ACC112 (cell line): ENCODE results near the gene SELP.
"Not testable (repeated sequence)": the region's sequence is repeated elsewhere in the genome, so short reads cannot be mapped to it uniquely, and the experiment has no call there.

ENCODE experiments used
- H2AFZ ChIP-seq: fragments of 200-600 bp; sonication (generic); one replicate; pipeline ENCODE4 v1.6.0; 2017; ENCODE audit warnings: antibody characterized with exemption, low read length; ENCODE audit not compliant: unreplicated experiment
- H3K27ac ChIP-seq: fragments of 200-600 bp; sonication (generic); 2 replicates; pipeline ENCODE4 v1.5.1; 2014; ENCODE audit warnings: low read depth, mild to moderate bottlenecking, antibody characterized with exemption, low read length, moderate library complexity
- H3K27me3 ChIP-seq: fragments of 200-600 bp; sonication (generic); 2 replicates; pipeline ENCODE4 v1.6.1; 2014; ENCODE audit warnings: mild to moderate bottlenecking, antibody characterized with exemption, low read length, moderate library complexity, mixed read lengths; ENCODE audit not compliant: insufficient read depth
- H3K36me3 ChIP-seq: fragments of 200-600 bp; sonication (generic); 2 replicates; pipeline ENCODE4 v1.6.1; 2016; ENCODE audit warnings: mild to moderate bottlenecking, antibody characterized with exemption, low read length, moderate library complexity, mixed read lengths; ENCODE audit not compliant: insufficient read depth
- H3K4me1 ChIP-seq: fragments of 200-600 bp; sonication (generic); one replicate; pipeline ENCODE4 v1.6.1; 2016; ENCODE audit warnings: low read length, mixed read lengths; ENCODE audit not compliant: insufficient read depth, unreplicated experiment, control insufficient read depth
- H3K4me3 ChIP-seq: fragments of 200-600 bp; sonication (generic); 2 replicates; pipeline ENCODE4 v1.5.1; 2014; ENCODE audit warnings: mild to moderate bottlenecking, low read depth, low read length
- H3K79me2 ChIP-seq: fragments of 200-600 bp; sonication (generic); one replicate; pipeline ENCODE4 v1.6.0; 2016; ENCODE audit warnings: low read length; ENCODE audit not compliant: control insufficient read depth, unreplicated experiment, insufficient read depth

The SELP gene

DNA sequence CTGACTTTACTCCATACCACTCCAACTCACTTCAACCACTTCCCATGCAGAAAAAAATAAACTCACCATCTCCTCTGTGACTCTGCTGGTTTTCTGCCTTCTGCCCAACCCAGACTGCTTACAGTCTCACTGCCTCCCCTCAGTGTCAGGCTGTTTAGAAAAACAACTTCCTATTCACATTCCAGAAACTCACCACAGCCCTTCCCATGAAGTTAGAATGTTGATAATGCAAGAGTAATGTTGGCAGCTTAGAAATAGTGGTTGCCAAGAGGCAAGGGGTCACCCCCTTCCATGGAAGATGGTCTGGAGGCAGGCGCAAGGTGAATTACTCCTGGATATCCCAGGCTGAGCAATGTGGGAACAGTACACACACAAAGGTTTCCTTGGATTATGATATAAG lies at the start of gene SELP:
Gene SELP, minus strand, starts transcription at position 119 of the 400 bp plus-strand sequence. Its CDS starts 50 bp downstream, at position 69.
- Histone ChIP-seq H3K4me1 (no peaks in the 10 kb centered on the region), H2AFZ (no peak within 1 kb of the TSS), H3K27ac (no peak within 1 kb of the TSS), H3K36me3 (no peaks in the 10 kb centered on the region), H3K4me3 (no peak within 1 kb of the TSS), H3K79me2 (no peaks in the 10 kb centered on the region), H3K27me3 (peaks cover 46% of the 10 kb centered on the region)

DNA sequence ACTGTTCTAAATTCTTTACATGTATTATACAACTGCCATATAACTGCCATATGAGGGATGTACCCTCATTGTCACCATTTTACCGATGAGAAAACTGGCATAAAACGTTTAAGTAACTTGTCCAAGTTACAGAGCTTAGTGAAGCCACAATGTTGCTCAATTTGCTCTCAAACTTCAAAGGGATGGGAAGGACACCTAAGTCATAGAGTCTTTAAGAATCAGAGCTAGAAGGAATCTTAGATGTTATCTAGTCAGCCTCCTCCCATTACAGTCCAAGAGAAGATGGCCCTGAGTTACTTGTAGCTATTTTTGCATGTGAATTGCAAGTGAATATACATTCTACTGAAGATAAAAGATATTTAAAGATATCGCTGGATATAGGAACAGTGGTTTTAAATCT lies 49.8 kb upstream of the SELP start:
- Histone ChIP-seq H2AFZ (no peak overlapping the region), H3K4me3 (no peak overlapping the region), H3K36me3 (no peaks in the 10 kb centered on the region), H3K27me3 (peaks cover 22% of the 10 kb centered on the region), H3K79me2 (no peaks in the 10 kb centered on the region), H3K4me1 (peaks cover 14% of the 10 kb centered on the region), H3K27ac (no peak overlapping the region)

DNA sequence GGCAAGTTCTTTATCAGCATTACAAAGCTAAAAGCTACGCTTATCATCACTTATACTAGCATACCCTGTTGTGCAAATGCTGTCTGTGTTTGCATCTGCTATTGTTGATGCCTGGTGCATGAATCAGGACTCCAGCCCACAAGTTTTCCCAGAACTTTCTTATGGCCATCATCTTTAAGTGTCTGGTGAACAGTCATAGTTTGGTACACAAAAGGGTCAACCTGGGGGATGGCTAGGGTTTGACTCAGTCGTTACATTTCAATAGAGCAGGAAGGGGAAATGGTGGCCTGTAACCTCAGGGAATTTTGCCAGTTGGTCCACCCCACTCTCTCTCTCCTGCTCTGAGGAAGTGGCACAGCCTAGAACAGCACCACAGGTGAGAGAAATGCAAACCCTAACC lies 46.1 kb upstream of the SELP start:
- Histone ChIP-seq H3K79me2 (no peaks in the 10 kb centered on the region), H3K27me3 (peaks cover 12% of the 10 kb centered on the region; the same call in 1 of the 2 replicates), H3K4me1 (peaks cover 14% of the 10 kb centered on the region), H3K27ac (peak overlapping the region; percentile 32), H3K4me3 (no peak overlapping the region), H2AFZ (no peak overlapping the region), H3K36me3 (no peaks in the 10 kb centered on the region)

DNA sequence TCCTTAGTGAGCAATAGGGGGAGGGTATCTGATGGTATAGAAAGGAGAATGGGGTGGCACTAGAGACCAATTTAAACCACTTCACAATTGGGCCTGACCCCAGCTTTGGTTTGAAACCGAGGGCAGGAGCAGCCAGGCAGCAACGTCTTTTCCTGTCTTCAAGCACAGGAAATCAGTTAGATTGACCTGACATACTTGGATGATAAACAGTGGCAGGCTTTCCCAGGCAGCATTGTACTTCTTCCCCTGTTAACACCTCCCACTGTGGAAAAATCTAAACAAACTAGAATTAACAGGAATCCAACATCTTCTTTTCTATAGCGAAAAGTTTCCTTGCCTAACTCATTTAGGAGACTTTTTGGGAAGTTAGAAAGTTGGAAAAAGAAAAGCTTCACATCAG lies 40.9 kb upstream of the SELP start:
- Histone ChIP-seq H3K36me3 (no peaks in the 10 kb centered on the region), H2AFZ (no peak overlapping the region), H3K27me3 (peaks cover 9% of the 10 kb centered on the region; the same call in 1 of the 2 replicates)

DNA sequence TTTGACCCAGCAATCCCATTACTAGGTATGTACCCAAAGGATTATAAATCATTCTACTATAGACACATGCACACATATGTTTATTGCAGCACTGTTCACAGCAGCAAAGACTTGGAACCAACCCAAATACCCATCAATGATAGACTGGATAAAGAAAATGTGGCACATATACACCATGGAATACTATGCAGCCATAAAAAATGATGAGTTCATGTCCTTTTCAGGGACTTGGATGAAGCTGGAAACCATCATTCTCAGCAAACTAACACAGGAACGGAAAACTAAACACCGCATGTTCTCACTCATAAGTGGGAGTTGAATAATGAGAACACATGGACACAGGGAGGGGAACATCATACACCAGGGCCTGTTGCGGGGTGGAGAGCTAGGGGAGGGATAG lies 40.3 kb upstream of the SELP start:
- H3K4me3 ChIP-seq, H2AFZ ChIP-seq, H3K27ac ChIP-seq, H3K4me1 ChIP-seq, H3K36me3 ChIP-seq, H3K79me2 ChIP-seq, H3K27me3 ChIP-seq: not testable (repeated sequence)

More for the DNA sequence above, 40.9 kb upstream of the SELP start:
- H3K4me3 ChIP-seq: no peak overlapping the region
- peaks cover 5% of the 10 kb centered on the region for H3K4me1 ChIP-seq
- no peaks in the 10 kb centered on the region for H3K79me2 ChIP-seq
- no peak overlapping the region for H3K27ac ChIP-seq

DNA sequence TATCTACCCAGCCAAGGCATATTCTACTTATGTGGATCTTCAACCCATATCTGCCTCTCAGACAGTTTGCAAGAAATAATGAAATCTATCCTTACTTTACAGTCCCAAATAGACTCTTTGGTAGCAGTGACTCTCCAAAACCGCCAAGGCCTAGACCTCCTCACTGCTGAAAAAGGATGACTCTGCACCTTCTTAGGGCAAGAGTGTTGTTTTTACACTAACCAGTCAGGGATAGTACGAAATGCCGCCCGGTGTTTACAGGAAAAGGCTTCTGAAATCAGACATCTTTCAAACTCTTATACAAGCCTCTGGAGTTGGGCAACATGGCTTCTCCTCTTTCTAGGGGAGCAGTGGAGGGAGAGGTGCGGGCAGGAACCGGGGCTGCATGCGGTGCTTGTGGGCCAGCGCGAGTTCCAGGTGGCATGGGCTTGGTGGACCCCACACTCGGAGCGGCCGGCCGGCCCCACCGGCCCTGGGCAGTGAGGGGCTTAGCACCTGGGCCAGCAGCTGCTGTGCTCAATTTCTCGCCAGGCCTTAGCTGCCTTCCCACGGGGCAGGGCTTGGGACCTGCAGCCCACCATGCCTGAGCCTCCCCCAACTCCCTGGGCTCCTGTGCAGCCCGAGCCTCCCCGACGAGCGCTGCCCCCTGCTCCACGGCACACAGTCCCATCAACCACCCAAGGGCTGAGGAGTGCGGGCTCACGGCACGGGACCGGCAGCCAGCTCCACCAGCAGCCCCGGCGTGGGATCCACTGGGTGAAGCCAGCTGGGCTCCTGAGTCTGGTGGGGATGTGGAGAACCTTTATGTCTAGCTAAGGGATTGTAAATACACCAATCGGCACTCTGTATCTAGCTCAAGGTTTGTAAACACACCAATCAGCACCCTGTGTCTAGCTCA lies 38.0 kb upstream of the SELP start:
- H3K79me2 ChIP-seq, H3K36me3 ChIP-seq, H3K27ac ChIP-seq, H2AFZ ChIP-seq, H3K4me1 ChIP-seq, H3K4me3 ChIP-seq, H3K27me3 ChIP-seq: not testable (repeated sequence)

DNA sequence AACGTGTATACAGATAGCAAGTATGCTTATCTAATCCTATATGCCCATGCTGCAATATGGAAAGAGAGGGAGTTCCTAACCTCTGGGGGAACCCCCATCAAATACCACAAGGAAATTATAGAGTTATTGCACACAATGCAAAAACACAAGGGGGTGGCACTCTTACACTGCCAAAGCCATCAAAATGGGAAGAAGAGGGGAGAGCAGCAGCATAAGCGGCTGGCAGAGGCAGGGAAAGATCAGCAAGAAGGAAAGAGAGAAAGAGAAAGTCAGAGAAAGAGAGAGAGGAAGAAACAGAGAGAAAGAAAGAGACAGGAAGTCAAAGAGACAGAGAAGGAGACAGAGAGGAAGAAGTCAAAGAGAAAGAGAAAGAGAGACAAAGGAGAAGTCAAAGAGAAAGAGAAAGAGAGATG lies 37.3 kb upstream of the SELP start:
- H3K27ac ChIP-seq, H3K79me2 ChIP-seq, H3K36me3 ChIP-seq, H3K27me3 ChIP-seq, H2AFZ ChIP-seq, H3K4me3 ChIP-seq, H3K4me1 ChIP-seq: not testable (repeated sequence)

DNA sequence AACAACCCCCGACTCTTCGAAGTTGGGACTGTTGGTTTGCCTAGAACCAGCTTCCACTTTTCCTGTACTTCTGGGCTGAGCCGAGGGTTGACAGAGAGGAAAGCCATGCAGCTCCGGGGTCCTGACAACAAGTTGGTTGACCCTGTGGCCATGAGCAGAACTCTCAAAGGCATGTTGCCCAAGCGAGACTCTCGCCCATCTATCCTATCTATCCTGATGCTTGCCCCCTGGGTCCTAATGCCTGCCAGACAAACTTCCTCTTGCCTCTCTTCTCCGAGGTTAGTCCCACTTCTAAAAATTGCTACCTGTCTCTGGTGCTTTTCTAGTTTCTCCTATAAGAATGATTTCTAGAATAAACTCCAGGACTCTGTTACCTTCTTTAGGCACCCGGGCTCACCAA lies 32.8 kb upstream of the SELP start:
- not testable (repeated sequence) for H2AFZ ChIP-seq, H3K4me1 ChIP-seq, H3K27ac ChIP-seq, H3K36me3 ChIP-seq, H3K4me3 ChIP-seq, H3K27me3 ChIP-seq, H3K79me2 ChIP-seq

DNA sequence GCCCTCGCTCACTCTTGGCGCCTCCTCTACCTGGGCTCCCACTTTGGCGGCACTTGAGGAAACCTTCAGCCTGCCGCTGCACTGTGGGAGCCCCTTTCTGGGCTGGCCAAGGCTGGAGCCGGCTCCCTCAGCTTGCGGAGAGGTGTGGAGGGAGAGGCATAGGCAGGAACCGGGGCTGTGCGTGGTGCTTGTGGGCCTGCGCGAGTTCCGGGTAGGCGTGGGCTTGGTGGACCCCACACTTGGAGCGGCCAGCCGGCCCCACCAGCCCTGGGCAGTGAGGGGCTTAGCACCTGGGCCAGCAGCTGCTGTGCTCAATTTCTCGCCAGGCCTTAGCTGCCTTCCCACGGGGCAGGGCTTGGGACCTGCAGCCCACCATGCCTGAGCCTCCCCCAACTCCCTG lies 31.1 kb upstream of the SELP start:
- H3K27ac ChIP-seq, H2AFZ ChIP-seq, H3K4me1 ChIP-seq, H3K4me3 ChIP-seq, H3K79me2 ChIP-seq, H3K36me3 ChIP-seq: not testable (repeated sequence)
- H3K27me3 ChIP-seq: peaks cover 13% of the 10 kb centered on the region

DNA sequence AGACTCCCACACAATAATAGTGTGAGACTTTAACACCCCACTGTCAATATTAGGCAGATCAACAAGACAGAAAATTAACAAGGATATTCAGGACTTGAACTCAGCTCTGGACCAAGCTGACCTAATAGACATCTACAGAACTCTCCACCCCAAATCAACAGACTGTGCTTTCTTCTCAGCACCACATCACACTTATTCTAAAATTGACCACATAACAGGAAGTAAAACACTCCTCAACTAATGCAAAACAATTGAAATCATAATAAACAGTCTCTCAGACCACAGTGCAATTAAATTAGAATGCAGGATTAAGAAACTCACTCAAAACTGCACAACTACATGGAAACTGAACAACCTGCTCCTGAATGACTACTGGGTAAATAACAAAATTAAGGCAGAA lies 28.9 kb upstream of the SELP start:
- not testable (repeated sequence) for H3K79me2 ChIP-seq, H2AFZ ChIP-seq, H3K4me1 ChIP-seq, H3K4me3 ChIP-seq, H3K27ac ChIP-seq, H3K36me3 ChIP-seq
- H3K27me3 ChIP-seq: peaks cover 17% of the 10 kb centered on the region

DNA sequence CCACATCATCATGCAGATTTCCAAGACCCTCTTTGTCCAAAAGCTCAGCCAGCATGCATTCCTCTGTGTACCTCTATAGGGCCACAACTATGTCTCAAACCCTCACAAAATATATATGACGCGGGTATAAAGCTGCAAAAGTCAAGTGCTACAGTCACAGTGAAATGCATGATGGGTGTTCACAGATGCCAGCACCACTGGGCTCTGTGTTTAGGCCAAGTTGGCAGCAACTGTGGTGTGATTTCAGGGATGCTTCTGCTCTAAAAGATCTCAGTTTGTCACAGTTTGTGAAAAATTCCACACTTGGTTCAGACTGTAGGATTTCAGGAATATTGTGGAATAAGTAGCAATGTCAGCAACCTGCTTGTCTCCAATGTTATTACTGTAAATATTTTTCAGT lies 23.9 kb upstream of the SELP start:
- H2AFZ ChIP-seq: no peak overlapping the region

More for the DNA sequence above, 23.9 kb upstream of the SELP start:
- H3K27ac ChIP-seq: no peak overlapping the region
- H3K36me3 ChIP-seq: no peaks in the 10 kb centered on the region
- no peaks in the 10 kb centered on the region for H3K4me1 ChIP-seq
- H3K79me2 ChIP-seq: no peaks in the 10 kb centered on the region
- H3K4me3 ChIP-seq: no peak overlapping the region
- H3K27me3 ChIP-seq: peaks cover 31% of the 10 kb centered on the region; the same call in 1 of the 2 replicates
